HepG2 (cell line): Measurements from ENCODE around the gene ENO1. TPM values are rescaled to one million over a fixed set of nuclear protein-coding genes. Genes with fewer than 3 reads are reported as not detected.
A peak's percentile ranks its signal among the peaks of the same experiment; 100 is the strongest.

ENCODE experiments used
- ATAD3A ChIP-seq: sonication (generic); formaldehyde crosslinking; IDR thresholded peaks from 2 replicates; pipeline ENCODE4 v1.4.0; 2020; ENCODE audit warnings: missing genetic modification reagents
- DMAP1 ChIP-seq: IDR thresholded peaks from 2 replicates; pipeline ENCODE4 v1.6.1; 2016
- ELF3 ChIP-seq: IDR thresholded peaks from 2 replicates; pipeline ENCODE4 v1.6.1; 2016; ENCODE audit warnings: missing genetic modification reagents, missing compliant biosample characterization
- ETV5 ChIP-seq: IDR thresholded peaks from 2 replicates; pipeline ENCODE4 v1.6.1; 2018; ENCODE audit warnings: missing biosample characterization, missing genetic modification reagents, inconsistent platforms, borderline replicate concordance
- GABPA ChIP-seq, 2 experiments: IDR thresholded peaks; 2 replicates each; pipeline ENCODE4 v1.6.1; 2011 to 2016; ENCODE audit warnings: low read depth in 2 of 2, low read length in 1 of 2, missing biosample characterization in 1 of 2, missing genetic modification characterization in 1 of 2
- GABPB1 ChIP-seq: IDR thresholded peaks from 2 replicates; pipeline ENCODE4 v1.6.1; 2016; ENCODE audit warnings: mild to moderate bottlenecking, missing genetic modification reagents, moderate library complexity, missing compliant biosample characterization
- MED1 ChIP-seq: sonication (generic); formaldehyde crosslinking; IDR thresholded peaks from 2 replicates; pipeline ENCODE4 v1.4.0; 2020; ENCODE audit warnings: missing genetic modification reagents
- NFYC ChIP-seq: IDR thresholded peaks from 2 replicates; pipeline ENCODE4 v1.6.1; 2016; ENCODE audit warnings: missing genetic modification reagents, missing compliant biosample characterization
- PPARG ChIP-seq: conservative IDR thresholded peaks from 2 replicates; pipeline ENCODE4 v1.6.1; 2016; ENCODE audit warnings: missing biosample characterization, missing genetic modification reagents
- SOX13 ChIP-seq, 3 experiments: fragments of 450-650 bp in 1 of 3; sonication (generic) in 1 of 3; formaldehyde crosslinking in 1 of 3; IDR thresholded peaks in 2 of 3; conservative IDR thresholded peaks in 1 of 3; 2 replicates each; pipeline versions ENCODE4 v1.5.0 to v1.6.1; 2016 to 2020; ENCODE audit warnings: antibody characterized with exemption in 1 of 3, mild to moderate bottlenecking in 1 of 3, missing compliant biosample characterization in 1 of 3, missing genetic modification reagents in 1 of 3, moderate library complexity in 1 of 3
- SP1 ChIP-seq, 2 experiments: fragments of 450-650 bp in 1 of 2; sonication (generic) in 1 of 2; formaldehyde crosslinking in 1 of 2; IDR thresholded peaks; 2 replicates each; pipeline versions ENCODE4 v1.4.0 to v1.6.1; 2016 to 2020; ENCODE audit warnings: missing genetic modification reagents in 1 of 2
- TARDBP ChIP-seq: sonication (generic); formaldehyde crosslinking; IDR thresholded peaks from 2 replicates; pipeline ENCODE4 v1.8.0; 2022; ENCODE audit warnings: mild to moderate bottlenecking, missing genetic modification reagents
- ZFP91 ChIP-seq: sonication (generic); formaldehyde crosslinking; IDR thresholded peaks from 2 replicates; pipeline ENCODE4 v1.9.0; 2022; ENCODE audit warnings: missing genetic modification reagents, mild to moderate bottlenecking, borderline replicate concordance
- ZNF296 ChIP-seq: sonication (generic); formaldehyde crosslinking; conservative IDR thresholded peaks from 2 replicates; pipeline ENCODE4 v1.5.0; 2020; ENCODE audit warnings: mild to moderate bottlenecking, missing genetic modification reagents
- ZNF441 ChIP-seq: sonication (generic); formaldehyde crosslinking; IDR thresholded peaks from 2 replicates; pipeline ENCODE4 v1.7.0; 2021; ENCODE audit warnings: missing genetic modification reagents, borderline replicate concordance
- ZNF512 ChIP-seq: sonication (generic); formaldehyde crosslinking; IDR thresholded peaks from 2 replicates; pipeline ENCODE4 v1.4.0; 2020; ENCODE audit warnings: mild to moderate bottlenecking, missing genetic modification reagents
- ZNF75D ChIP-seq: sonication (generic); formaldehyde crosslinking; IDR thresholded peaks from 2 replicates; pipeline ENCODE4 v1.8.1; 2023; ENCODE audit warnings: missing genetic modification reagents, mild to moderate bottlenecking, borderline replicate concordance
- ZZZ3 ChIP-seq: sonication (generic); formaldehyde crosslinking; IDR thresholded peaks from 2 replicates; pipeline ENCODE4 v1.4.0; 2020; ENCODE audit warnings: missing genetic modification reagents, mild to moderate bottlenecking, borderline replicate concordance
- polyA plus RNA-seq, 8 experiments: library from polyadenylated mRNA; depleted of rRNA in 3 of 8; stranded (reverse) in 7 of 8; unstranded in 1 of 8; fragments of >200 nt; fragmentation: Illumina TruSeq in 4 of 8; extraction: Trizol in 4 of 8; gene quantifications; 2 replicates each; pipeline versions ENCODE4 v1.2.1 to v1.2.3, GENCODE V29; 2011 to 2016; ENCODE audit warnings: low read depth in 4 of 8, missing spikeins in 1 of 8, mixed read lengths in 1 of 8; ENCODE audit not compliant: insufficient read depth in 1 of 8
- total RNA-seq, 5 experiments: library from RNA; depleted of rRNA; stranded (reverse); fragments of >200 nt; fragmentation: Illumina TruSeq; extraction: Trizol; gene quantifications; 2 replicates each; pipeline ENCODE4 v1.2.3, GENCODE V29; 2016; ENCODE audit warnings: low read depth in 1 of 5
- TF ChIP-seq, protein P1 (sequence below): sonication (generic); formaldehyde crosslinking; IDR thresholded peaks from 2 replicates; pipeline ENCODE4 v1.4.0; 2020; ENCODE audit warnings: missing genetic modification reagents, borderline replicate concordance
- TF ChIP-seq, protein P2 (sequence below): sonication (generic); formaldehyde crosslinking; IDR thresholded peaks from 2 replicates; pipeline ENCODE4 v1.4.0; 2020; ENCODE audit warnings: missing genetic modification reagents

The ENO1 gene
- total and polyA plus RNA-seq, 2 of the 13 experiments (the other 11 are each of a cell fraction or from before 2014, with no cell fraction given) = 1,559 to 3,103 TPM

DNA sequence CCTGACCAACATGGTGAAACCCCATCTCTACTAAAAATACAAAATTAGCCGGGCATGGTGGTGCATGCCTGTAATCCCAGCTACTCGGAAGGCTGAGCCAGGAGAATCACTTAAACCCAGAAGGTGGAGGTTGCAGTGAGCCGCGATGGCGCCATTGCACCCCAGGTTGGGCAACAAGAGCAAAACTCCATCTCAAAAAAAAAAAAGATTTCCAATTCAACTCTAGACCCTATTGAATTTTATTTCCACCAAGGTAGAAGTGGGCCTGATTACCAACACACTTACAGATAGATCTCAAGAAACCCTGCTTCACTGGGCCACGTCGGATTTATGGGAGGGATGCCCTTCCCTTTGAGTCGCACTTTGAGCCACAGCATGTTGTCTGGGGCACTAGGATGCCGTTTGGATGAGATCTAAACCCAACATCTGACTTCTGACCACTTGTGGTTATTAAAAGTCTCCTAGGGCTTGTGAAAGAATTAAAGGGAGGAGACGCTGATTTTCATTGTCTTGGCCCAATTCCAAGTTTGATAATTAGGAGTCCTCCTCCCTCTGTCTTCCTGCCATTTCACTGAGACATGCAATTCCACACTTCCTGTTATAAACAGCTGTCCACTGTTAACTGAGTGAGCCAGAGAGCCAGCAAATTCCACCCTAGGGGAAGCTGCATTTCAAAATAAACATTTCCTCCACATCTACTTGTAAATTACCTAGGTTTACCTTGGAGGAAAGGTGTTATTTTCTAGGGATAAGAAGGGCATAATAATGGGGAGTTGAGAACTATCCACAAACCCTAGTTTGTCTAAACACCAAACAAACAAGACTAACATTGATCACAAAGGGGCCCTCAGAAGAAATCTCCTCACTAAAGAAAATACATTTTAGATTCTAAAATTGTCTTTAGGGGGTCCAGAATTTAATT is 55.9 kb downstream of the ENO1 start (continued):
- TF ChIP-seq SOX13 (IDR thresholded peaks at IDR 0.05) (no peak), SOX13 (CRISPR knock-in tag; conservative IDR thresholded peaks at IDR 0.05 in 1 of 2, IDR thresholded peaks at IDR 0.05 in 1 of 2) (peak in 1 of 2 experiments; percentile 35; a peak in 1 of 4 replicates), ZNF75D (CRISPR knock-in tag) (peak; percentile 63; the same call in 1 of the 2 replicates), GABPA (IDR thresholded peaks at IDR 0.05; ENCODE audit: low read depth, low read length) (no peak), GABPA (CRISPR knock-in tag; IDR thresholded peaks at IDR 0.05; ENCODE audit: low read depth) (peak; percentile 58; the same call in 1 of the 2 replicates), ELF3 (CRISPR knock-in tag) (peak; percentile 88), ETV5 (peak; percentile 80; the same call in 1 of the 2 replicates), ATAD3A (no peak), ZFP91 (CRISPR knock-in tag) (no peak), DMAP1 (CRISPR knock-in tag) (no peak), MED1 (0 out of 2 replicates have a peak, but pooled peaks have one; percentile 15), PPARG (CRISPR knock-in tag) (no peak), ZNF512 (CRISPR knock-in tag) (no peak), GABPB1 (CRISPR knock-in tag) (0 out of 2 replicates have a peak, but pooled peaks have one; percentile 7), TARDBP (CRISPR knock-in tag) (0 out of 2 replicates have a peak, but pooled peaks have one; percentile 35), ZZZ3 (no peak), ZNF296 (no peak), NFYC (CRISPR knock-in tag) (no peak), ZNF441 (CRISPR knock-in tag) (peak; percentile 79), SP1 (IDR thresholded peaks at IDR 0.05) (no peak), SP1 (CRISPR knock-in tag; IDR thresholded peaks at IDR 0.05) (no peak)
- TF ChIP-seq, protein P1, sequence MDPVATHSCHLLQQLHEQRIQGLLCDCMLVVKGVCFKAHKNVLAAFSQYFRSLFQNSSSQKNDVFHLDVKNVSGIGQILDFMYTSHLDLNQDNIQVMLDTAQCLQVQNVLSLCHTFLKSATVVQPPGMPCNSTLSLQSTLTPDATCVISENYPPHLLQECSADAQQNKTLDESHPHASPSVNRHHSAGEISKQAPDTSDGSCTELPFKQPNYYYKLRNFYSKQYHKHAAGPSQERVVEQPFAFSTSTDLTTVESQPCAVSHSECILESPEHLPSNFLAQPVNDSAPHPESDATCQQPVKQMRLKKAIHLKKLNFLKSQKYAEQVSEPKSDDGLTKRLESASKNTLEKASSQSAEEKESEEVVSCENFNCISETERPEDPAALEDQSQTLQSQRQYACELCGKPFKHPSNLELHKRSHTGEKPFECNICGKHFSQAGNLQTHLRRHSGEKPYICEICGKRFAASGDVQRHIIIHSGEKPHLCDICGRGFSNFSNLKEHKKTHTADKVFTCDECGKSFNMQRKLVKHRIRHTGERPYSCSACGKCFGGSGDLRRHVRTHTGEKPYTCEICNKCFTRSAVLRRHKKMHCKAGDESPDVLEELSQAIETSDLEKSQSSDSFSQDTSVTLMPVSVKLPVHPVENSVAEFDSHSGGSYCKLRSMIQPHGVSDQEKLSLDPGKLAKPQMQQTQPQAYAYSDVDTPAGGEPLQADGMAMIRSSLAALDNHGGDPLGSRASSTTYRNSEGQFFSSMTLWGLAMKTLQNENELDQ (CRISPR knock-in tag) = no peak
- TF ChIP-seq, protein P2, sequence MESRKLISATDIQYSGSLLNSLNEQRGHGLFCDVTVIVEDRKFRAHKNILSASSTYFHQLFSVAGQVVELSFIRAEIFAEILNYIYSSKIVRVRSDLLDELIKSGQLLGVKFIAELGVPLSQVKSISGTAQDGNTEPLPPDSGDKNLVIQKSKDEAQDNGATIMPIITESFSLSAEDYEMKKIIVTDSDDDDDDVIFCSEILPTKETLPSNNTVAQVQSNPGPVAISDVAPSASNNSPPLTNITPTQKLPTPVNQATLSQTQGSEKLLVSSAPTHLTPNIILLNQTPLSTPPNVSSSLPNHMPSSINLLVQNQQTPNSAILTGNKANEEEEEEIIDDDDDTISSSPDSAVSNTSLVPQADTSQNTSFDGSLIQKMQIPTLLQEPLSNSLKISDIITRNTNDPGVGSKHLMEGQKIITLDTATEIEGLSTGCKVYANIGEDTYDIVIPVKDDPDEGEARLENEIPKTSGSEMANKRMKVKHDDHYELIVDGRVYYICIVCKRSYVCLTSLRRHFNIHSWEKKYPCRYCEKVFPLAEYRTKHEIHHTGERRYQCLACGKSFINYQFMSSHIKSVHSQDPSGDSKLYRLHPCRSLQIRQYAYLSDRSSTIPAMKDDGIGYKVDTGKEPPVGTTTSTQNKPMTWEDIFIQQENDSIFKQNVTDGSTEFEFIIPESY (CRISPR knock-in tag) = peak; percentile 72; the same call in 1 of the 2 replicates
